ENCODE results near the gene UGGT2.

- TF ChIP-seq, protein P1, sequence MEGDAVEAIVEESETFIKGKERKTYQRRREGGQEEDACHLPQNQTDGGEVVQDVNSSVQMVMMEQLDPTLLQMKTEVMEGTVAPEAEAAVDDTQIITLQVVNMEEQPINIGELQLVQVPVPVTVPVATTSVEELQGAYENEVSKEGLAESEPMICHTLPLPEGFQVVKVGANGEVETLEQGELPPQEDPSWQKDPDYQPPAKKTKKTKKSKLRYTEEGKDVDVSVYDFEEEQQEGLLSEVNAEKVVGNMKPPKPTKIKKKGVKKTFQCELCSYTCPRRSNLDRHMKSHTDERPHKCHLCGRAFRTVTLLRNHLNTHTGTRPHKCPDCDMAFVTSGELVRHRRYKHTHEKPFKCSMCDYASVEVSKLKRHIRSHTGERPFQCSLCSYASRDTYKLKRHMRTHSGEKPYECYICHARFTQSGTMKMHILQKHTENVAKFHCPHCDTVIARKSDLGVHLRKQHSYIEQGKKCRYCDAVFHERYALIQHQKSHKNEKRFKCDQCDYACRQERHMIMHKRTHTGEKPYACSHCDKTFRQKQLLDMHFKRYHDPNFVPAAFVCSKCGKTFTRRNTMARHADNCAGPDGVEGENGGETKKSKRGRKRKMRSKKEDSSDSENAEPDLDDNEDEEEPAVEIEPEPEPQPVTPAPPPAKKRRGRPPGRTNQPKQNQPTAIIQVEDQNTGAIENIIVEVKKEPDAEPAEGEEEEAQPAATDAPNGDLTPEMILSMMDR (IDR thresholded peaks at IDR 0.05) = no peak
- TF ChIP-seq POLR2A (IDR thresholded peaks at IDR 0.05) = no peak
Observed at GRCh38 chr13:95880331-95880730, 172.9 kb downstream of the UGGT2 start.

Measured in lower leg skin (tissue), 3 donors.